ENCODE measurements around the gene ZGPAT. TPM values are rescaled to one million over a fixed set of nuclear protein-coding genes. Genes with fewer than 3 reads are reported as not detected.

The ZGPAT gene
- total and polyA plus RNA-seq, 2 of the 13 experiments (the other 11 are each of a cell fraction or from before 2014, with no cell fraction given) = 23.0 to 41.9 TPM

- TF ChIP-seq TFE3 (CRISPR knock-in tag; IDR thresholded peaks at IDR 0.05) (0 out of 2 replicates have a peak, but pooled peaks have one; percentile 13), LCORL (IDR thresholded peaks at IDR 0.05) (no peak), LCORL (CRISPR knock-in tag; IDR thresholded peaks at IDR 0.05) (peak; percentile 56; the same call in 1 of the 2 replicates), SRY (CRISPR knock-in tag; IDR thresholded peaks at IDR 0.05) (no peak), ZBTB39 (CRISPR knock-in tag; IDR thresholded peaks at IDR 0.05) (peak; percentile 51; the same call in 1 of the 2 replicates), NFIB (CRISPR knock-in tag; IDR thresholded peaks at IDR 0.05; ENCODE audit: borderline replicate concordance) (no peak), RERE (CRISPR knock-in tag; IDR thresholded peaks at IDR 0.05; ENCODE audit: low read depth) (no peak), TCF12 (IDR thresholded peaks at IDR 0.05) (no peak), TCF12 (CRISPR knock-in tag; IDR thresholded peaks at IDR 0.05) (peak; percentile 83; the same call in 1 of the 2 replicates), NFKB2 (CRISPR knock-in tag; IDR thresholded peaks at IDR 0.05; ENCODE audit: borderline replicate concordance) (no peak), SIN3A (IDR thresholded peaks at IDR 0.05; ENCODE audit: borderline replicate concordance, low read depth, low read length) (no peak), ZSCAN31 (CRISPR knock-in tag; IDR thresholded peaks at IDR 0.05; ENCODE audit: low read depth) (no peak), ZNF44 (CRISPR knock-in tag; IDR thresholded peaks at IDR 0.05) (no peak), ZNF552 (CRISPR knock-in tag; IDR thresholded peaks at IDR 0.05; ENCODE audit: borderline replicate concordance) (peak; percentile 25; the same call in 1 of the 2 replicates), HIC2 (CRISPR knock-in tag; IDR thresholded peaks at IDR 0.05; ENCODE audit: low read depth) (0 out of 2 replicates have a peak, but pooled peaks have one; percentile 17), ZNF354B (CRISPR knock-in tag; IDR thresholded peaks at IDR 0.05) (no peak)
These were observed 38.3 kb downstream of the ZGPAT start (continued) for GRCh38 chr20:63745961-63746731.
